Tibial nerve (tissue), 4 donors: Measurements from ENCODE around the gene ARRB2.

Experiments used
- EP300 ChIP-seq, 2 donors: sonication (generic); formaldehyde crosslinking; IDR thresholded peaks; one replicate each; pipeline ENCODE4 v1.6.1; 2017; ENCODE audit warnings: antibody characterized with exemption in 2 of 2, mild to moderate bottlenecking in 1 of 2
- POLR2A ChIP-seq, 2 donors: fragments of 450-650 bp; IDR thresholded peaks; one replicate each; pipeline ENCODE4 v1.6.1; 2017; ENCODE audit warnings: antibody characterized with exemption in 2 of 2, mild to moderate bottlenecking in 2 of 2, moderate library complexity in 2 of 2
- TF ChIP-seq, protein P1 (sequence below), 5 experiments: fragments of 200-600 bp in 3 of 5; fragments of 450-650 bp in 2 of 5; sonication (generic) in 3 of 5; IDR thresholded peaks; one replicate each; pipeline ENCODE4 v1.5.1; 2016 to 2019; ENCODE audit warnings: antibody characterized with exemption in 5 of 5, mild to moderate bottlenecking in 3 of 5, moderate library complexity in 2 of 5

- TF ChIP-seq, protein P1, sequence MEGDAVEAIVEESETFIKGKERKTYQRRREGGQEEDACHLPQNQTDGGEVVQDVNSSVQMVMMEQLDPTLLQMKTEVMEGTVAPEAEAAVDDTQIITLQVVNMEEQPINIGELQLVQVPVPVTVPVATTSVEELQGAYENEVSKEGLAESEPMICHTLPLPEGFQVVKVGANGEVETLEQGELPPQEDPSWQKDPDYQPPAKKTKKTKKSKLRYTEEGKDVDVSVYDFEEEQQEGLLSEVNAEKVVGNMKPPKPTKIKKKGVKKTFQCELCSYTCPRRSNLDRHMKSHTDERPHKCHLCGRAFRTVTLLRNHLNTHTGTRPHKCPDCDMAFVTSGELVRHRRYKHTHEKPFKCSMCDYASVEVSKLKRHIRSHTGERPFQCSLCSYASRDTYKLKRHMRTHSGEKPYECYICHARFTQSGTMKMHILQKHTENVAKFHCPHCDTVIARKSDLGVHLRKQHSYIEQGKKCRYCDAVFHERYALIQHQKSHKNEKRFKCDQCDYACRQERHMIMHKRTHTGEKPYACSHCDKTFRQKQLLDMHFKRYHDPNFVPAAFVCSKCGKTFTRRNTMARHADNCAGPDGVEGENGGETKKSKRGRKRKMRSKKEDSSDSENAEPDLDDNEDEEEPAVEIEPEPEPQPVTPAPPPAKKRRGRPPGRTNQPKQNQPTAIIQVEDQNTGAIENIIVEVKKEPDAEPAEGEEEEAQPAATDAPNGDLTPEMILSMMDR (IDR thresholded peaks at IDR 0.05), result no peak
- TF ChIP-seq POLR2A (IDR thresholded peaks at IDR 0.05) (peak in 1 of 2 donors; percentile 9), EP300 (IDR thresholded peaks at IDR 0.05) (peak in 1 of 2 donors; percentile 59)
These were observed 1.3 kb downstream of the ARRB2 start for GRCh38 chr17:4711661-4712181.
